Measurements from ENCODE around the gene EXOC8.
"Not testable (repeated sequence)": the region's sequence is repeated elsewhere in the genome, so short reads cannot be mapped to it uniquely, and the experiment has no call there.

Gene EXOC8

GRCh38 chr1:231348856-231349255 is 11.2 kb upstream of the EXOC8 start:
- not testable (repeated sequence) for DNase-seq

GRCh38 chr1:231348442-231348841 is 10.8 kb upstream of the EXOC8 start:
- DNase-seq, result no peak

- DNase-seq, result no peak
Observed at GRCh38 chr1:231347961-231348360, 10.3 kb upstream of the EXOC8 start.

GRCh38 chr1:231340328-231341013 is 2.8 kb upstream of the EXOC8 start:
- DNase-seq, result no peak

GRCh38 chr1:231338270-231339128 is 847 bp upstream of the EXOC8 start, which contains the start of gene SPRTN:
Gene SPRTN, plus strand, starts transcription at chr1:231338293. Its CDS starts 91 bp downstream, at chr1:231338384.
- DNase-seq, result no peak

GRCh38 chr1:231337043-231337471 is 595 bp downstream of the EXOC8 start:
- DNase-seq, result no peak

- DNase-seq, result no peak
Observed at GRCh38 chr1:231335663-231336602, 1.7 kb downstream of the EXOC8 start.

- DNase-seq, result no peak
Observed at GRCh38 chr1:231334952-231335351, 2.7 kb downstream of the EXOC8 start.

GRCh38 chr1:231334079-231334666 is 3.5 kb downstream of the EXOC8 start:
- no peak for DNase-seq

- no peak for DNase-seq
Observed at GRCh38 chr1:231332761-231333160, 4.9 kb downstream of the EXOC8 start.

GRCh38 chr1:231329483-231329882 is 8.2 kb downstream of the EXOC8 start:
- DNase-seq, result no peak

GRCh38 chr1:231327617-231328016 is 10.0 kb downstream of the EXOC8 start:
- no peak for DNase-seq

GRCh38 chr1:231326248-231326647 is 11.4 kb downstream of the EXOC8 start:
- no peak for DNase-seq

GRCh38 chr1:231324660-231325059 is 13.0 kb downstream of the EXOC8 start:
- DNase-seq, result no peak

- DNase-seq, result no peak
Observed at GRCh38 chr1:231322880-231323530, 14.6 kb downstream of the EXOC8 start.

- DNase-seq, result no peak
Observed at GRCh38 chr1:231319080-231319479, 18.6 kb downstream of the EXOC8 start.

- no peak for DNase-seq
Observed at GRCh38 chr1:231318568-231318967, 19.1 kb downstream of the EXOC8 start.

- DNase-seq, result no peak
Observed at GRCh38 chr1:231318015-231318355, 19.7 kb downstream of the EXOC8 start.

GRCh38 chr1:231317306-231318014 is 20.2 kb downstream of the EXOC8 start:
- DNase-seq, result no peak

- no peak for DNase-seq
Observed at GRCh38 chr1:231315887-231316286, 21.8 kb downstream of the EXOC8 start.

GRCh38 chr1:231313661-231314060 is 24.0 kb downstream of the EXOC8 start:
- DNase-seq, result no peak

GRCh38 chr1:231312432-231312788 is 25.2 kb downstream of the EXOC8 start:
- DNase-seq, result no peak

Measured in DMS 273 treated with DMSO at 0.1 percent for 48 hours (cell line).